Stimulated activated CD8-positive, alpha-beta memory T cell treated with anti-CD3 and anti-CD28 coated beads, Interleukin-12 subunit alpha, Interleukin-12 subunit beta, amount 100 ng/mL, for 1 hour (primary cell): ENCODE measurements around the gene COL5A3.
"Not testable (repeated sequence)": the region's sequence is repeated elsewhere in the genome, so short reads cannot be mapped to it uniquely, and the experiment has no call there.

Experiments used
- DNase-seq: peaks from one replicate; pipeline ENCODE4 v3.0.0-alpha.2; 2020; ENCODE audit warnings: low read depth

Gene COL5A3

GRCh38 chr19:9936326-9937000, 73.8 kb downstream of the COL5A3 start, which contains the start of gene OLFM2:
OLFM2 (minus strand) TSS chr19:9936515; CDS start chr19:9936366, 149 bp downstream.
- DNase-seq = no peak

GRCh38 chr19:9935506-9936325, 74.6 kb downstream of the COL5A3 start:
- no peak for DNase-seq

- peak; percentile 66 for DNase-seq
Measured at GRCh38 chr19:9934132-9934950, 76.0 kb downstream of the COL5A3 start.

- DNase-seq = no peak
Measured at GRCh38 chr19:9932835-9933234, 77.5 kb downstream of the COL5A3 start.

- DNase-seq = no peak
Measured at GRCh38 chr19:9931629-9932028, 78.7 kb downstream of the COL5A3 start.

GRCh38 chr19:9923440-9923839, 86.9 kb downstream of the COL5A3 start:
- no peak for DNase-seq

GRCh38 chr19:9922782-9923379, 87.4 kb downstream of the COL5A3 start:
- not testable (repeated sequence) for DNase-seq

- DNase-seq = no peak
Measured at GRCh38 chr19:9917321-9917720, 93.0 kb downstream of the COL5A3 start.

- no peak for DNase-seq
Measured at GRCh38 chr19:9916719-9917118, 93.6 kb downstream of the COL5A3 start.

- DNase-seq = peak; percentile 58
Measured at GRCh38 chr19:9914315-9915207, 95.7 kb downstream of the COL5A3 start.

GRCh38 chr19:9914001-9914314, 96.3 kb downstream of the COL5A3 start:
- DNase-seq = no peak

- no peak for DNase-seq
Measured at GRCh38 chr19:9913237-9914000, 96.9 kb downstream of the COL5A3 start.

- no peak for DNase-seq
Measured at GRCh38 chr19:9912551-9913236, 97.6 kb downstream of the COL5A3 start.

GRCh38 chr19:9911524-9912185, 98.6 kb downstream of the COL5A3 start:
- no peak for DNase-seq

GRCh38 chr19:9910625-9911024, 99.7 kb downstream of the COL5A3 start:
- no peak for DNase-seq
